ENCODE data around the gene B3GALT5. TPM values are rescaled to one million over a fixed set of nuclear protein-coding genes. Genes with fewer than 3 reads are reported as not detected.

B3GALT5 gene
- total and polyA plus RNA-seq, 2 of the 4 experiments (the other 2 are of a cell fraction), result 0.05 to 0.18 TPM

- H2AFZ ChIP-seq (replicated peaks; ENCODE audit: low read length, poor library complexity), result no peak overlapping the region
- no peaks in the 10 kb centered on the region for H3K36me3 ChIP-seq (ENCODE audit: control insufficient read depth, insufficient read depth, low read length)
- H3K79me1 ChIP-seq (ENCODE audit: low read depth in 1 of 2, low read length in 2 of 2), result no peaks in the 10 kb centered on the region
- no peak overlapping the region for H2BK20ac ChIP-seq (ENCODE audit: low read depth, low read length)
- no peak overlapping the region for H3K4ac ChIP-seq (ENCODE audit: low read depth, low read length)
- H4K5ac ChIP-seq (ENCODE audit: low read depth, low read length), result no peak overlapping the region
- no peaks in the 10 kb centered on the region for H3K27me3 ChIP-seq (ENCODE audit: control insufficient read depth, insufficient read depth, low read length)
- TF ChIP-seq CTCF (conservative IDR thresholded peaks at IDR 0.05; ENCODE audit: low read depth, low read length) (no peak), RAD21 (IDR thresholded peaks at IDR 0.05; ENCODE audit: low read length) (no peak), POLR2A (IDR thresholded peaks at IDR 0.05; ENCODE audit: low read depth, low read length) (no peak), BHLHE40 (IDR thresholded peaks at IDR 0.05; ENCODE audit: low read depth, low read length) (no peak), FOS (IDR thresholded peaks at IDR 0.05; ENCODE audit: low read depth, low read length) (no peak)
- H3K27ac ChIP-seq (ENCODE audit: insufficient read depth, low read length), result no peak overlapping the region
- dilution Hi-C loops (cut with HindIII; ENCODE audit: low sequenced_read_pairs, unreplicated experiment) (no loop called here), intact Hi-C loops (cut with micrococcal nuclease) (no loop called here), in situ Hi-C loops (cut with MboI; ENCODE audit: low sequenced_read_pairs) (no loop called here)
- H3K9me3 ChIP-seq (ENCODE audit: control insufficient read depth, insufficient read depth, low read length), result peaks cover 2% of the 10 kb centered on the region; the same call in 1 of the 2 replicates
- BruUV-seq (replicated peaks), result no TSS peak
- WGBS, 2 experiments (ENCODE audit: extremely low coverage in 2 of 2, insufficient read length in 1 of 2), result no CpG with 5 or more reads among the region's 4 CpGs
- H3K56ac ChIP-seq (ENCODE audit: extremely low read depth, insufficient read depth, low read length), result no peak overlapping the region
- no peak overlapping the region for H2BK15ac ChIP-seq (ENCODE audit: low read depth, low read length)
- H3K4me1 ChIP-seq (ENCODE audit: control insufficient read depth, insufficient read depth, low read length), result no peaks in the 10 kb centered on the region
- ATAC-seq (ENCODE audit: low read depth) (no peak), DNase-seq (no peak)
- no peak overlapping the region for H3K23ac ChIP-seq (ENCODE audit: low read depth, low read length)
- no peak overlapping the region for H2AK9ac ChIP-seq (replicated peaks; ENCODE audit: low read depth, low read length, poor library complexity)
- no peak overlapping the region for H2AK5ac ChIP-seq (ENCODE audit: low read depth, low read length)
- H3K4me3 ChIP-seq (ENCODE audit: insufficient read depth, low read depth, low read length), result no peak overlapping the region
- H4K20me1 ChIP-seq (ENCODE audit: insufficient read depth, low read length), result no peaks in the 10 kb centered on the region
- ChIA-PET POLR2A (ENCODE audit: unreplicated experiment) (no interaction called here), CTCF (no interaction called here)
- no peak overlapping the region for H2BK5ac ChIP-seq (ENCODE audit: low read depth, low read length, poor library complexity, severe bottlenecking)
- no peak overlapping the region for H4K91ac ChIP-seq (ENCODE audit: insufficient read depth, low read depth, low read length)
- H3K4me2 ChIP-seq (ENCODE audit: low read depth, low read length), result no peak overlapping the region
- no peaks in the 10 kb centered on the region for H3K9me1 ChIP-seq (ENCODE audit: insufficient read depth, low read length)
- H4K8ac ChIP-seq (ENCODE audit: low read depth in 2 of 2, low read length in 2 of 2), result no peak overlapping the region
- H3K14ac ChIP-seq (replicated peaks; ENCODE audit: low read depth, low read length), result no peak overlapping the region
- no peak overlapping the region for H3K18ac ChIP-seq (ENCODE audit: low read depth, low read length)
- H3K9ac ChIP-seq (ENCODE audit: low read depth, low read length), result no peak overlapping the region
- no peak overlapping the region for H2BK120ac ChIP-seq (ENCODE audit: low read depth, low read length)
These were observed 67.5 kb downstream of the B3GALT5 start for GRCh38 chr21:39680216-39680615.
